IPS-20b (cell line): Measurements from ENCODE around the gene ZNF57.

Experiments
- H3K27ac ChIP-seq: one replicate; pipeline ENCODE4 v1.5.1; 2013; ENCODE audit warnings: low read length
- H3K27me3 ChIP-seq: 2 replicates; pipeline ENCODE4 v1.6.1; 2013; ENCODE audit warnings: mild to moderate bottlenecking, low read length, inconsistent platforms; ENCODE audit not compliant: insufficient read depth
- H3K36me3 ChIP-seq: 2 replicates; pipeline ENCODE4 v1.6.1; 2013; ENCODE audit warnings: low read depth, mild to moderate bottlenecking, inconsistent platforms, low read length, moderate library complexity; ENCODE audit not compliant: insufficient read depth
- H3K4me1 ChIP-seq: 2 replicates; pipeline ENCODE4 v1.6.1; 2013; ENCODE audit warnings: mild to moderate bottlenecking, control low read depth, inconsistent platforms, low read length, moderate library complexity; ENCODE audit not compliant: insufficient read depth
- H3K4me3 ChIP-seq: 2 replicates; pipeline ENCODE4 v1.5.1; 2013; ENCODE audit warnings: mild to moderate bottlenecking, low read length, inconsistent platforms
- H3K9ac ChIP-seq: 2 replicates; pipeline ENCODE4 v1.6.1; 2013; ENCODE audit warnings: low read depth, mild to moderate bottlenecking, inconsistent platforms, low read length, moderate library complexity
- H3K9me3 ChIP-seq: 2 replicates; pipeline ENCODE4 v1.6.1; 2013; ENCODE audit warnings: mild to moderate bottlenecking, low read depth, low read length, inconsistent platforms; ENCODE audit not compliant: insufficient read depth

The ZNF57 gene

DNA sequence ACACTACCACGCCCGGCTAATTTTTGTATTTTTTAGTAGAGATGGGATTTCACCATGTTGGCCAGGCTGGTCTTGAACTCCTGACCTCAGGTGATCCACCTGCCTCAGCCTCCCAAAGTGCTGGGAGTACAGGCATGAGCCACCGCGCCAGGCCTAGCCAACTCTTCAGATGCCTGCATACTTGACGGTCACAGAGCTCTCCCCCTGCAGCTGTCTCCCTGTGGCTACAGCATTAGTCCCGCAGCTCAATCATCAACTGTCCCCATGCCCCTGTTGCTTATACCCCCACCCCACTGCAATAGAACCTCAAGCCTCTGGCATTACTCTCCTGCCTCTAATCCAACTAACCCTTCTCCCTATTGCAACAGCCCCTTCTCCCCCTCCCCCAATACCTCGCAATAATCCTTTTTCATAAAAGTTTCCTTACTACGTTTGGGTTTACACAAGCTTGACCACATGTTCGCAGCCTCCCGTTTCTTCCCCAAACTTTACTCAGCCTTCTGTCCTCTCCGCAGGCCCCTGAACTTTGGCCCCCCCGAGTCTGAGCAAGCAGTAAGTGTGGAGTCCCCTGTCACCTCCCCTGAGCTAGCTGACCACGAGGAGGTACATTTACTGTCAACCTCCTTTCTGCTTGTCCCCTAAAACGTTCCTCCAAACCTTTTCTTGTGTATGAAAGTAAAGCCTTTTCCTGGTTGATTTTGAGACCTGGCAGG, 42.4 kb downstream of the ZNF57 start:
- H3K9ac ChIP-seq = no peak overlapping the region
- no peak overlapping the region for H3K4me3 ChIP-seq
- H3K27ac ChIP-seq = no peak overlapping the region
- H3K4me1 ChIP-seq = no peaks in the 10 kb centered on the region
- H3K36me3 ChIP-seq = peaks cover 11% of the 10 kb centered on the region
- no peaks in the 10 kb centered on the region for H3K27me3 ChIP-seq
- no peaks in the 10 kb centered on the region; the same call in 1 of the 2 replicates for H3K9me3 ChIP-seq

DNA sequence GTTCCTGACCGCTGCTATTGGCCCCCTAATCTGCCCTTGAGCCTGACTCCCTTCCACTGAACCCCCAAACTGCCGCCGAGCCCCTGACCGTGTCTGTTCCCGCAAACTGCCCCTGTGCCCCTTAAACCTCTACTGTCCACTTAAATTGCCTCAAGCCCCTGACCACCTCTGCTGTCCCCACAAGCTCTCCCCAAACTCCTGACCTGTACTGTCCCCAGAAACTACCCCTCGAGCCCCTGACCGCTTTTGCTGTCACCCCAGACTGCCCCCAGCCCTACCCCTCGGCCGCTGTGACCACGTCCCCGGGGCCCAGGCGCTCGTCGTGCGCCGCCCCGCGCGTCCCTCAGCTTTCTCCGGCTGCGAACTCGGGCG, 43.7 kb downstream of the ZNF57 start:
- Histone ChIP-seq H3K9me3 (no peaks in the 10 kb centered on the region), H3K36me3 (peaks cover 4% of the 10 kb centered on the region; the same call in 1 of the 2 replicates), H3K27me3 (no peaks in the 10 kb centered on the region), H3K9ac (peak overlapping the region; percentile 81), H3K27ac (no peak overlapping the region), H3K4me1 (no peaks in the 10 kb centered on the region; the same call in 1 of the 2 replicates), H3K4me3 (peak overlapping the region; percentile 83)

DNA sequence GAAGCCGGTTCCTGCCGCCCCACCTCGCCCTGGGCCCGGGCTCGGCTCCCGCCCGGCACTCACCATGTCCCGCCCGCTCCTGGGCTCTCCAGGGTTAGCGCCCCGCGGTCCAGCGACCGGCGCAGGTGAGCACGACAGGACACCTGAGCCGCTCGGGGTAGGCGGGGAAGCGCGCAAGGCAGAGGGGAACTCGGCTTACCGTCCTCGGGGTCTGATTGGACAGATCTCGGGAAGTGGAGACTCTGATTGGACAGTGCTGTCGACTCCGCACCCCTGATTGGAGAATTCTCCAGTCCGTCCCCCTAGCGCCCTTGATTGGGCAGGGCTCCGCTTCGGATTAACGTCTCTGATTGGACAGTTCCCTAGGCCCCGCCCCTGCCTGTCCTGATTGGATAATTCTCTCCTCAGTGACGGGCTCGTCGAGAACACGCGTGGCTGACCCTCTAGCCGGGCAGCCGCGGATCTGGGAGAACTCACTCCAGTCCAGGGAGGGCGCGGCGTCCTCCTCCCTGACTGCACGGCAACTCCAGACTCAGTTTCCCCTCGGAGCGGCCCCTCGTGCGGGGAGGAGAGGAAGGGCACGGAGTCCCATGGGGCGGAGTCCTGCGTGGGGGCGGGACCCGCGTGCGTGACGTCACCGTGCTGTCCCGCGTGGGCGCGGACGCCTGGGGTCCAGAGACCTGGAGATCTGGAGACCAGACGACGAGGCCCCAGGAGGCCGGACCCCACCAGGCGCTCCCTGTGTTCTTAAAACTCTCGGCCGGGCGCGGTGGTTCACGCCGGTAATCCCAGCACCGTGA, 44.2 kb downstream of the ZNF57 start, which contains the start of gene ZNF77:
Gene ZNF77 (minus strand): TSS at position 197 of the 800 bp plus-strand sequence. CDS start 131 bp downstream, at position 66.
- no peaks in the 10 kb centered on the region for H3K9me3 ChIP-seq
- no peaks in the 10 kb centered on the region; the same call in 1 of the 2 replicates for H3K4me1 ChIP-seq
- peak within 1 kb of the TSS; percentile 83 for H3K4me3 ChIP-seq
- peak within 1 kb of the TSS; percentile 81 for H3K9ac ChIP-seq
- H3K27ac ChIP-seq = no peak within 1 kb of the TSS
- H3K36me3 ChIP-seq = no peaks in the 10 kb centered on the region
- H3K27me3 ChIP-seq = no peaks in the 10 kb centered on the region

DNA sequence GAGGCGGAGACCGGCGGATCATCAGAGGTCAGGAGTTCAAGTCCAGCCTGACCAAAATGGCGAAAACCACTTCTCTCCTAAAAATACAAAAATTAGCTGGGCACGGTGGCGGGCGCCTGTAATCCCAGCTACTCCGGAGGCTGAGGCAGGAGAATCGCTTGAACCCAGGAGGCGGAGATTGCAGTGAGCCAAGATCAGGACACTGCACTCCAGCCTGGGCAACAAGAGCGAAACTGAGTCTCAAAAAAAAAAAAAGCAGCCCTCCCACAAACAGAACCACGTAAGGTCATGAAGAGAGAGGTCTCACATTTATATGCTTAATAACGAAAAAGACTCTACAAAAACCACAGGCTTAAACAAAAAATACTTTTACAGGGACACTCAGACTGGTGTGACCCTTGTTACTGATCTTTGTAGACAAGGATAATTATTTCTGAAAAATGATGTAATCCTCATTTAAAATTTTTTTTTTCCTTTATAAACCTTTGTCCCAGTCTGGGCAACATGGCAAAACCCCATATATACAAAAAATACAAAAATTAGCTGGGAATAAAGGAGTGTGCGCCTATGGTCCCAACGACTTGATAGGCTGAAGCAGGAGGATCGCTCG, 45.0 kb downstream of the ZNF57 start:
- H3K27ac ChIP-seq = no peak overlapping the region
- H3K4me3 ChIP-seq = peak overlapping the region; percentile 83; the same call in 1 of the 2 replicates
- no peaks in the 10 kb centered on the region for H3K27me3 ChIP-seq
- H3K36me3 ChIP-seq = no peaks in the 10 kb centered on the region
- H3K9ac ChIP-seq = no peak overlapping the region
- H3K9me3 ChIP-seq = no peaks in the 10 kb centered on the region
- no peaks in the 10 kb centered on the region; the same call in 1 of the 2 replicates for H3K4me1 ChIP-seq

DNA sequence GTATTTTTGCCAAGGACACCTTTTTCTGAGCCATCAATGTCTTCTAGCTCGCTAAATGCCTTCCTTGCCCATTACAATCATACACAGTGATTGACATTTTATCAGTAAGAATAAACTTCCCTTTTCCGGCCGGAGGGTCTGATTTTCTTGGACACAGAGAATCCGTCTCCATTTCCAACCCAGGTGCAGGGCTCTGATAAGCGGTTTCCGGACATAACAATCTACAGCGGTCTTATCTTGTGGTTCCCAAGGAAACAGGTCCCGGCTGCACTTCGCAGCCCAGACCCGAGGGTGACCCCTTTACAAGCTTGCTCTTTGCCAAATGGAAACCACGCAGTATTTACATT, 49.2 kb downstream of the ZNF57 start:
- no peaks in the 10 kb centered on the region for H3K9me3 ChIP-seq
- H3K9ac ChIP-seq = peak overlapping the region; percentile 92
- no peak overlapping the region for H3K27ac ChIP-seq
- peak overlapping the region; percentile 94 for H3K4me3 ChIP-seq
- H3K4me1 ChIP-seq = no peaks in the 10 kb centered on the region; the same call in 1 of the 2 replicates
- no peaks in the 10 kb centered on the region for H3K36me3 ChIP-seq
- H3K27me3 ChIP-seq = no peaks in the 10 kb centered on the region

DNA sequence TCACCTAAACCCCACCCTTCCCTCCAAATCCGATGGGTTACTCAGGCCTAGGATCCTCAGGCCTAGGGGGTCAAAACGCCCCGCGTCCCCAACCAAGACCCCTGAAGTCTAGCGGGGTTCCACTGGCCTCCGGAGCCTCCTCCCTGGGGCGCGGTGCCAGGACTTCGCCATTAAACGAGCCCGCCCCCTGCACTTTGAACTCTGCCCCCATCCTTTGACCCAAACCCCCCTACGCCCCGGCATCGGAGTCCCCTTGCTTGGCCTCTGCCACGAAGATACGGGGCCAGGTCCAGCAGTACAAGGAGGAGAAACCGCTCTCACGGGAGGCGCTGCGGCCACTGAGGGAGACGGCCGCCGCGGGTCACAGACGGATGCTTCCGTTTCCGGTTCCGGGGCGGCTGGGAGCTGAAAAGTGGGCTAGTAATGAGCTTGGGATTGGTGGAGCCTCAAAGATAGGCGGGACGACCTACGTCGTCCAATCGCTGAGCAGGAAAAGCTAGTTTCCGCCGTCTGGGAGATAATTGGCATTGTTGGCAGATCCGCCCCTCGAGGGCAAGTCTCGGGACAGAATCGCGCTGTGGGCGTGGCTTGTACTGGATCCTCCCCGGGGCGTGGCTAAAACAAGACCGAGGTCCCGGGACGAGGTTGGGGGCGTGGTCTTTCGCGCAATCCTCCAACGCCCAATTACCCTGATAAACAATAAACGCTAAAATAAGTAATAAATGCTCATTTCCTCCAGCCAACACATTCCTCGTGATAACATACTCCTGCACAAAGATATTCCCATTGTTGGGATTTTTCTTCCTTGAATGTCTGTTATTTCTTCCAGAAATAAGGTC, 49.8 kb downstream of the ZNF57 start:
- H3K36me3 ChIP-seq = no peaks in the 10 kb centered on the region

DNA sequence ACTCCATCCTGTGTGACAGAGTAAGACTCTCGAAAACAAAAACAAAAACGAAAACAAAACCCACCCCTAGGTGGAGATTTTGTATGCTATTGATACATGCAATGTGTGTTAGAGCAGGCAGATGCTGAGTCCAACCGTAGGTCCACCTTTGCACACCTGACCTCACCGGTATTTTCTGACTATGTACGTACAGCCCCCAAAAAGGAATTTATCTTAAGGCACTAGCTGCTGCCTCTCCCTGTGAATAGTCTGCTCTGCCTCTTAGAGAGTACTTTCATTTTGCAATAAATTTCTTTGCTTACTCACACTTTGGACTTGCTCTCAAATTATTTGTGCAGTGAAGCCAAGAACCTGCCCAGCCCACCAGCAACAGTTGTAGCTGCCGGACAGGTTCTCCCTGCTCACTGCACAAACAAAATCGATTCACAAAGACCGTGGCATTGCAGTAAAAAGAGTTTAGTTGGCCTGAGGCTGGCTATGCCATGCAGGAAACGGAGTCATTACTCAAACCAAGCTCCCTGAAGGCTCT, 52.3 kb downstream of the ZNF57 start:
- H3K36me3 ChIP-seq = no peaks in the 10 kb centered on the region
- H3K27ac ChIP-seq = no peak overlapping the region
- no peak overlapping the region for H3K9ac ChIP-seq
- H3K9me3 ChIP-seq = no peaks in the 10 kb centered on the region
- no peaks in the 10 kb centered on the region for H3K27me3 ChIP-seq
- H3K4me3 ChIP-seq = no peak overlapping the region
- no peaks in the 10 kb centered on the region; the same call in 1 of the 2 replicates for H3K4me1 ChIP-seq

More for the DNA sequence above, 49.8 kb downstream of the ZNF57 start:
- no peaks in the 10 kb centered on the region for H3K9me3 ChIP-seq
- H3K4me1 ChIP-seq = no peaks in the 10 kb centered on the region; the same call in 1 of the 2 replicates
- peak overlapping the region; percentile 94 for H3K4me3 ChIP-seq
- no peaks in the 10 kb centered on the region for H3K27me3 ChIP-seq
- peak overlapping the region; percentile 92 for H3K9ac ChIP-seq
- no peak overlapping the region for H3K27ac ChIP-seq

DNA sequence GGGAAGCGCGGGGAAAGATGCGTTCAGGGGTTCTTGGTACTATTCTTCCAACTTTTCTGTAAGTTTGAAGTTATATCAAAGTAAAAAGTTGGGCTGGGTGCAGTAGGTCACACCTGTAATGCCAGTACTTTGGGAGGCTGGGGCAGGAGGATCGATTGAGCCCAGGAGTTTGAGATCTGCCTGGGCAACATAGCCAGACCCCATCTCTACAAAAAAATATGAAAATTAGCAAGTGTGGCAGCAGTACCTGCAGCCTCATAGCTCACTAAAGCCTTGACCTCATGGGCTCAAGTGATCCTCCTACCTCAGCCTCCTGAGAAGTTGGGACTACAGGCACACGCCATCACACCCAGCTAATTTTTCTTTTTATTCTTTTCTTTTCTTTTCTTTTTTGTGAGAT, 56.4 kb downstream of the ZNF57 start:
- H3K9me3 ChIP-seq = no peaks in the 10 kb centered on the region
- no peak overlapping the region for H3K4me3 ChIP-seq
- H3K4me1 ChIP-seq = no peaks in the 10 kb centered on the region; the same call in 1 of the 2 replicates
- H3K36me3 ChIP-seq = no peaks in the 10 kb centered on the region
- H3K27ac ChIP-seq = no peak overlapping the region
- no peak overlapping the region for H3K9ac ChIP-seq
- H3K27me3 ChIP-seq = no peaks in the 10 kb centered on the region

DNA sequence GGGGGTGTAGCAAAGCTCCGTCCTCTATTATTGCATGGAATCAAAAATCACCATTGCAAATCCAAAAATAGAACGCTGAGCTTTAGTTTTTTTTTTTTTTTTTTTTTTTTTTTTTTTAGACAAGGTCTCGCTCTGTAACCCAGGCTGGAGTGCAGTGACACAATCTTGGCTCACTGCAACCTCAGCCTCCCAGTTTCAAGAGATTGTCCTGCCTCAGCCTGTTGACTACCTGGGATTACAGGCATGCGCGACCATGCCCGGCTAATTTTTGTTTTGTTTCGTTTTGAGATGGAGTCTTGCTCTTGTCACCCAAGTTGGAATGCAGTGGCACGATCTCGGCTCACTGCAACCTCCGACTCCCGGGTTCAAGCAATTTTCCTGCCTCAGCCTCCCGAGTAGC, 59.4 kb downstream of the ZNF57 start:
- no peak overlapping the region for H3K4me3 ChIP-seq
- H3K27ac ChIP-seq = no peak overlapping the region
- H3K4me1 ChIP-seq = no peaks in the 10 kb centered on the region; the same call in 1 of the 2 replicates
- H3K9ac ChIP-seq = no peak overlapping the region
- H3K27me3 ChIP-seq = no peaks in the 10 kb centered on the region
- no peaks in the 10 kb centered on the region for H3K9me3 ChIP-seq
- H3K36me3 ChIP-seq = no peaks in the 10 kb centered on the region

DNA sequence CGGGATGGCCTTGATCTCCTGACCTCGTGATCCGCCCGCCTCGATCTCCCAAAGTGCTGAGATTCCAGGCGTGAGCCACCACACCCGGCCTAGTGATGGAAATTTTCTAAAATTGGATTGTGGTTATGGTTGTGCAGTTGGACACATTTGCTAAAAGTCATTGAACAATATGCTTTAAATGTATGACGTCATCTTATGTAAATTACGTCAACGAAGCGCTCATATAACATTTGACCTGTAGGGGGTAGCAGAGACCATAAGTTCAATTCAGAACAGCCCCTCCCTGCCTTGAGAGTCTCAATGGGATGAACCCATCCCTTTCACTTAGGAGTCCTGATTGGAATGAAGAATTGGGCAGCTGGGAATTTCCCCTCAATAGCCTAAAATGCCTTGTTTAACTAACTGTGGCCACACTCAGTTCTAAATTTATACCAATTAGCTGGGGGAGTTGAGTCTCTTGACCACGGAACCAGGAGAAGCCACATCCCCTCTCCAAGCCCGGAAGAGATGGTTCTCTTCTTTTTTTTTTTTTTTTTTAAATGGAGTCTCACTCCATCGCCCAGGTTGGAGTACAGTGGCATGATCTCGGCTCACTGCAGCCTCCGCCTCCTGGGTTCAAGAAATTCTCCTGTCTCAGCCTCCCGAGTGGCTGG, 61.4 kb downstream of the ZNF57 start:
- no peak overlapping the region for H3K27ac ChIP-seq
- H3K4me3 ChIP-seq = no peak overlapping the region
- H3K9ac ChIP-seq = no peak overlapping the region
- no peaks in the 10 kb centered on the region for H3K27me3 ChIP-seq
- H3K36me3 ChIP-seq = no peaks in the 10 kb centered on the region
- no peaks in the 10 kb centered on the region for H3K9me3 ChIP-seq
- H3K4me1 ChIP-seq = no peaks in the 10 kb centered on the region; the same call in 1 of the 2 replicates
